Measurements from ENCODE around the gene AURKA.

AURKA gene

DNA sequence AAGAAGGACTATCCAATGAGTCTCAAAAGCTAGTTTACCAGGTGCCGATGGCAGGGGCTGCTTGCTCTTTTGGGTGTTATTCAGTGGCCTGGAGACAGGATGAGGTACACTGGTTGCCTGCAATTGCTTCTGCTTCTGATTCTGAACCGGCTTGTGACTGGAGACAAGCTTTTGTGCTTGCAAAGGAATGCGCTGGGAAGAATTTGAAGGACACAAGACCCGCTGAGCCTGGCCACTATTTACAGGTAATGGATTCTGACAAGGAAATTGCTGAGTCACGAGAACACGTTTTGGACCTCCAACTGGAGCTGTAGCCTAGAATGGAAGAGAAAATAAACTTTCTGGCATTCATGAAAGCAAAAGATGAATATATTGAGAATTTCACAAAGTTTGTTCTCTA, 5.8 kb downstream of the AURKA start:
- no peak for FAIRE-seq

DNA sequence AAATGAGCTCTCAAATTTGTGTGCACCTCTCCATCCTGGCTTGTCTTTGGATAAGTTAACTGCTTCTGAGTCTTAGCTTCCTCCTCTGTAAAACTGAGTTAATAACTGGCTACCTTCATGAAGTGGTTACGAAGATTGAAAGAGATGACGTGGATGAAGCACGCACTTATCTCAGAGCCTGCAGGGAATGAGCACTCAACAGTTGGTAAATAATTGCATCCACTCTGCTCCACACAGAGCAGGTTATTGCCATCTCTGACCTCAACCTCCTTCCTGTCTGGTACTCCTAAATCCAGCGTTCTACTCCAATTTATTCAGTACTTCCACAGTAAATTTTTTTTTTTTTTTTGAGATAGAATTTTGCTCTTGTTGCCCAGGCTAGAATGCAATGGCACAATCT, 6.9 kb downstream of the AURKA start:
- DNase-seq (ENCODE audit: insufficient read length) (no peak), FAIRE-seq (no peak)
- TF ChIP-seq POLR2A (IDR thresholded peaks at IDR 0.05; ENCODE audit: low read depth, low read length) (no peak), POLR2AphosphoS5 (IDR thresholded peaks at IDR 0.05; ENCODE audit: low read depth, low read length) (no peak), TAF1 (IDR thresholded peaks at IDR 0.05; ENCODE audit: borderline replicate concordance, low read depth, low read length) (no peak)

More for the DNA sequence above, 5.8 kb downstream of the AURKA start:
- no peak for DNase-seq (ENCODE audit: insufficient read length)
- TF ChIP-seq POLR2A (IDR thresholded peaks at IDR 0.05; ENCODE audit: low read depth, low read length) = no peak
- no peak for TF ChIP-seq POLR2AphosphoS5 (IDR thresholded peaks at IDR 0.05; ENCODE audit: low read depth, low read length)
- TF ChIP-seq TAF1 (IDR thresholded peaks at IDR 0.05; ENCODE audit: borderline replicate concordance, low read depth, low read length) = no peak

DNA sequence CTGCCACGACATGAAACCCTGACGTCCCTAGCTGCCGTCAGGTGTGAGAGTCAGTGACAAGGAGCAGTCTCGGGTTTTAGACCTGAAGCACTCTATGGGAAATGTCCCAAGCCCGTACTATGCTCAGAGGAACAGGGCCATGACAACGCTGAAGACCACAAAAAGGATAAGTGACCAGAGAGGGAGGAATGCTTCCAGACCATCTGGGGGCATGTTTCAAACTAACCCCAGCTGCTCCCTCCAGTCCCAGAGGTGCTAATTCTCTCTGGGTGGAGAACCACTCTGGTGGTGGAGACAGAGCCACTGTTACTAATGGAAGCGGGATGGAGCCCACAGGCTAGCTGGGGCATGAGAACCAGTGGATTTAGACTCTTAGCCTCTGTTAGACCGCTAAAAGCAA, 8.7 kb downstream of the AURKA start:
- TF ChIP-seq POLR2A (IDR thresholded peaks at IDR 0.05; ENCODE audit: low read depth, low read length) = no peak
- TF ChIP-seq POLR2AphosphoS5 (IDR thresholded peaks at IDR 0.05; ENCODE audit: low read depth, low read length) = no peak
- TF ChIP-seq TAF1 (IDR thresholded peaks at IDR 0.05; ENCODE audit: borderline replicate concordance, low read depth, low read length) = no peak
- FAIRE-seq = no peak
- DNase-seq (ENCODE audit: insufficient read length) = no peak

DNA sequence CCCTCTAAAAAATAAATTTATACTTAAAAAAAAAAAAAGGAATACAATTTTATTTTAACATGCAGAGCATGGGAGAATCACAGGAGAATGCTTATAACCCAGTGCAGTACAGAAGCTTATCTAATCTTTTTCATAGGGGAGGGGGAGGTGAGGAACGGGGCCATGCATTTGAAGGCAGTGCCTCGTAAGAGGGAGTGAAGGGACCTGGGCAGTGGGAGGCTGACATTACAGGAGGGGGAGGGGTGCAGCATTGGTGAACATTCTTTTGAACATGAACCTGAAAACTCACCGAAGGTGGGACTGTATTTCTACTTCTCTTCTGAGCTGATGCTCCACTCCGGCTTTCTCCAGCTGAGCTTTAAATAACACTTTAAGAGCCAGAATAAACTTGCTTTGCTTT, 9.3 kb downstream of the AURKA start:
- FAIRE-seq (no peak), DNase-seq (ENCODE audit: insufficient read length) (no peak)
- no peak for TF ChIP-seq TAF1 (IDR thresholded peaks at IDR 0.05; ENCODE audit: borderline replicate concordance, low read depth, low read length)
- no peak for TF ChIP-seq POLR2A (IDR thresholded peaks at IDR 0.05; ENCODE audit: low read depth, low read length)
- TF ChIP-seq POLR2AphosphoS5 (IDR thresholded peaks at IDR 0.05; ENCODE audit: low read depth, low read length) = no peak

DNA sequence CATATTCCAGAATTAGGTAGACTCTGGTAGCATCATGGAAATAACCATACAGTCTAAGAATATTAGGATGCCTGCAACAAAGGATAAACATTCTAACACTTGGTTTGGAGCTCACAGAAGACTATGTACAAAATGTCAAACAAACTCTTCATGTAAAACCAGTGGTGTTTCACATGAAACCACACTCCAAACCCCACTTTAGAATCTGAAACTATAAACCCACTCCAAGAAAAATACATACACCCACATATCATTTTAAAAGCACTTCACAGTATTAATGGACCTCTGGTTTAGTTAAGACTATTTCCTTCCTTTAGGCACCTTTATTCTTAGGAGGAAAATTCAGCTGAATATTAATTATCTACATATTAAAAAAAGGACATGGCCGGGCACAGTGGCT, 10.5 kb downstream of the AURKA start:
- DNase-seq (ENCODE audit: insufficient read length) = no peak
- TF ChIP-seq POLR2A (IDR thresholded peaks at IDR 0.05; ENCODE audit: low read depth, low read length) (no peak), POLR2AphosphoS5 (IDR thresholded peaks at IDR 0.05; ENCODE audit: low read depth, low read length) (no peak), TAF1 (IDR thresholded peaks at IDR 0.05; ENCODE audit: borderline replicate concordance, low read depth, low read length) (no peak)
- no peak for FAIRE-seq

DNA sequence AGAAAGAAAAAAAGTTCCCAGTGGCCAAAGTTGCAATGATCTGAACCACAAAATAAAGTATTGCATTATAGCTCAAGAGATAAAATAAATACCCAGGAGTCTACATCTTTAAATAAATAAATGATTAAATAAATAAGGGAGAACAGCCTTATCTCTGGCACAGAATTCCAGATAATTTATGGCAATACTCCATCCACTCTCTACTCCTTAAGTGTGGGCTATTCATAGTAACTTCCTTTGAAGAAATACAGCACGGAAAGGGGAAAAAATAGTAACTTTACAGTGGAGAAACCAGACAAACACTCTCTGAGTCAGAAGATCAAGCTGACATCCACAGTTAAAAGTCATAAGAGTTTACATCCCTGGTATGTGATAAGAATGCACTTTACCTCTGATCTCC, 11.6 kb downstream of the AURKA start:
- TF ChIP-seq POLR2AphosphoS5 (IDR thresholded peaks at IDR 0.05; ENCODE audit: low read depth, low read length) (no peak), TAF1 (IDR thresholded peaks at IDR 0.05; ENCODE audit: borderline replicate concordance, low read depth, low read length) (no peak), POLR2A (IDR thresholded peaks at IDR 0.05; ENCODE audit: low read depth, low read length) (no peak)
- FAIRE-seq (no peak), DNase-seq (ENCODE audit: insufficient read length) (no peak)

DNA sequence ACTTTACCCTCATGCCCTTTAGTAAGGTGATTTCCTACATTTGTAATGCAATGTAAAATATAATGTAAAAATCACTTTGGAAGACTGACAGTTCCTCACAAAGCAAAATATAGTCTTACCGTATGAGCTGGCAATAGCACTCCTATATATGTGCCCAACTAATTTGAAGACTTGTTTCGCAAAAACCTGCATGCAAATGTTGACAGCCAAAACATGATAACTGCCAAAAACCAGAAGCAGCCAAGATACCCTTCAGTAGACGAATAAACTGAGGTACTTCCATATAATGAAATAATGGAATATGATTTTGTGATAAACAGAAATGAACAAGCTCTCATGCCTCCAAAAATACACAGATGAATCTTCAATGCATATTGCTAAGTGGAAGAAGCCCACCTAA, 13.6 kb downstream of the AURKA start:
- no peak for FAIRE-seq

DNA sequence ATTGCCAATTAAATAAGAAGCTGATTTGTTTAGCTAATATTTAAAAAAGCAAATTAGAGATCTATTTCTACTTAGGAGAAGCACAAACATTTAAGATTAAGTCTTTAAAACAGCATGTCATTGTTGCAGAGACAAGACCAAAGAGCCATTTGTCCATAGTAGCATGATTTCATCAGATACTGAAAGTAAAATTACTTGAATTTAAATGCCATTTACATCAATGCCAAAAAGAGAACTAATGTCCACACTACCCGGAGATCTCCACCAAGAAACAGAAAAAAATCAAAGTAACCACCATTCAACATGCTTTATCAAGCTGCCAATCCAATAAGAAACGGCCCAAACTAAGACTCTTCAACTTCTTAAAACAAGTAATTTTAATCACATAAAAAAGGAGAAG, 15.7 kb downstream of the AURKA start:
- no peak for TF ChIP-seq POLR2A (IDR thresholded peaks at IDR 0.05; ENCODE audit: low read depth, low read length)
- no peak for TF ChIP-seq POLR2AphosphoS5 (IDR thresholded peaks at IDR 0.05; ENCODE audit: low read depth, low read length)
- no peak for TF ChIP-seq TAF1 (IDR thresholded peaks at IDR 0.05; ENCODE audit: borderline replicate concordance, low read depth, low read length)
- DNase-seq (ENCODE audit: insufficient read length) (no peak), FAIRE-seq (no peak)

More for the DNA sequence above, 13.6 kb downstream of the AURKA start:
- no peak for DNase-seq (ENCODE audit: insufficient read length)
- TF ChIP-seq POLR2A (IDR thresholded peaks at IDR 0.05; ENCODE audit: low read depth, low read length) (no peak), POLR2AphosphoS5 (IDR thresholded peaks at IDR 0.05; ENCODE audit: low read depth, low read length) (no peak), TAF1 (IDR thresholded peaks at IDR 0.05; ENCODE audit: borderline replicate concordance, low read depth, low read length) (no peak)

DNA sequence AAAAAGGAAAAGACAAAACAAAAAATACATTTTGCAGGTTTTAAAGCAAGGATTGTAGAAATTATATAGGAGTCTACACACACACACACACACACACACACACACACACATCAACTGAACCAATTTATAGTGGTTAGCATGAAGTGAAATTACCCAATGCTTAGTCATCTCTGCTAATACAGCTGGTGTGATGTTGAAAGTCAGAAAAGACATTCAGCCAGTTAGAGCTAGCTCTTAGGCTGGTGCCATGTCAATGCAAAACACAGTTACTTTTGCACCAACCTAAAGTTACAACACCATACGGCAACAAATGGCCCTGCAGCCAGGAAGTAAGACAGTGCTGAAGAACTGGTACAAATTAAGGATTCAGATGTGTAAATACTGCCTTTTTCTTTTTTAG, 18.1 kb downstream of the AURKA start:
- FAIRE-seq (no peak), DNase-seq (ENCODE audit: insufficient read length) (no peak)
- TF ChIP-seq TAF1 (IDR thresholded peaks at IDR 0.05; ENCODE audit: borderline replicate concordance, low read depth, low read length) (no peak), POLR2AphosphoS5 (IDR thresholded peaks at IDR 0.05; ENCODE audit: low read depth, low read length) (no peak), POLR2A (IDR thresholded peaks at IDR 0.05; ENCODE audit: low read depth, low read length) (no peak)

DNA sequence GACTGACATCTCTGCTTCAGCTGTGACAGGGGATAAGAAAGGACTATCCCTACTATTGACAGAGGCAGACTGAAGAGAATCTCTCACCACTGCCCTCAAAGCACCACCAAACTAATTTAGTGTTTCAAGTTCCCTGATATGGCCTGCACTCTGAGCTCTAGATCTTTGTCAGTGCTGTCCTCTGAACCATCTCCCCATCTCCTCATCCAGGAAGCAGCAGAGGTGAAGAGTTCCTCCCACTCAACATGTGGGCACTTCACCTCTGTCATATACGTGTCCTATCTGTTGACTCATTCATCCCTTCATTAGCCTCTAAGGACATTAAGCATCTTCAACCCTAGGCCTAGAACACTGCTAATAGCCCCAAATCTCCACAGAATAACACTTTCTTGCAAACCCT, 19.2 kb downstream of the AURKA start:
- no peak for DNase-seq (ENCODE audit: insufficient read length)
- no peak for FAIRE-seq
- TF ChIP-seq POLR2AphosphoS5 (IDR thresholded peaks at IDR 0.05; ENCODE audit: low read depth, low read length) = no peak
- no peak for TF ChIP-seq POLR2A (IDR thresholded peaks at IDR 0.05; ENCODE audit: low read depth, low read length)
- no peak for TF ChIP-seq TAF1 (IDR thresholded peaks at IDR 0.05; ENCODE audit: borderline replicate concordance, low read depth, low read length)

DNA sequence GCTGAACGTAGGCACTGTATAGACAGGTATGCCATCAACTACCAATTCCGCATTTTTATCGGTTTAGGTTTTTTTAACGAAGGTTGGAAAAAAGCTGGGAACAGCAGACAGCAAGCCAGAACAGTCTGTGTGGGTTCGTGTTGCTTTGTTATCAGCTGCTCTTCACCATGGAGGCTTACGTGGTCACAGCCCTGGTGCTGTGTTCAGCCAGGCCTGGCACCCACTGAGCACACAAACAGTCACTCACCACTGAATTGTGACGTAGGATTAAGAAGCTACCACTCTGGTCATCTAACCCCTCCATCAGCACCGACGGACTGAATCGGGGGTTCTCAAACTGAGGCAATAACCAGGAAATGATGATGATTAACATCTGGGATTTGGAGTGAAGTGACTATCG, 20.0 kb downstream of the AURKA start:
- FAIRE-seq (no peak), DNase-seq (ENCODE audit: insufficient read length) (no peak)
- TF ChIP-seq POLR2A (IDR thresholded peaks at IDR 0.05; ENCODE audit: low read depth, low read length) (no peak), POLR2AphosphoS5 (IDR thresholded peaks at IDR 0.05; ENCODE audit: low read depth, low read length) (no peak), TAF1 (IDR thresholded peaks at IDR 0.05; ENCODE audit: borderline replicate concordance, low read depth, low read length) (no peak)

DNA sequence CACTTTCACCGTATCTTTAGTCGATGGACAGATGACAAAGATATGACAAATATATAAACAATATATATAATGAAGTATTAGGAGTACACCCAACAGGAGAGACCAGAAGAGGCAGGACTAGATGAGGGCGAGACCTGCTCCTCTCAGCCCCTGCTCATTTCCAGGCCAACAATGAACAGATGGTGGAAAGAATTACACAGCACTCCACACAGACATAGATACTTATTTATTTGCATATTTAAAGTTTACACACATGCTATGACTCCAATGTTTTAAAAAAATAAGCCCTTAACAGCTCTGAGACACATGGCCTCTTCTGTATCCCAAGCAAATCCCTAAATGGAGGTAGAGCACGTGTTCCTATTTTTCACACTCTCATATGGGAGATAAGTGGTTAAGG, 22.8 kb downstream of the AURKA start:
- no peak for TF ChIP-seq POLR2AphosphoS5 (IDR thresholded peaks at IDR 0.05; ENCODE audit: low read depth, low read length)
- DNase-seq (ENCODE audit: insufficient read length) (no peak), FAIRE-seq (no peak)
